Measurements from ENCODE around the gene UTF1. TPM values are rescaled to one million over a fixed set of nuclear protein-coding genes. Genes with fewer than 3 reads are reported as not detected.
A peak's percentile ranks its signal among the peaks of the same experiment; 100 is the strongest.
"Not testable (repeated sequence)": the region's sequence is repeated elsewhere in the genome, so short reads cannot be mapped to it uniquely, and the experiment has no call there.

UTF1 gene
- total and polyA plus RNA-seq, 5 donors, result not detected

- 2% methylated on average over 122 of the region's 122 CpGs for WGBS
- Histone ChIP-seq H3K4me1 (ENCODE audit: control insufficient read depth, insufficient read depth, low read length) (no peaks in the 10 kb centered on the region), H3K4me3 (ENCODE audit: low read length) (no peak overlapping the region), H3K27ac (ENCODE audit: low read length) (no peak overlapping the region), H3K9me3 (ENCODE audit: control insufficient read depth, low read length) (no peaks in the 10 kb centered on the region), H3K27me3 (ENCODE audit: control insufficient read depth, insufficient read depth) (no peaks in the 10 kb centered on the region)
- DNase-seq (peak in 2 of 3 donors; percentile 56 to 73), ATAC-seq (no peak)
- intact Hi-C loops (cut with DNase I), result no loop called here
Measured at GRCh38 chr10:133230387-133231195, 574 bp downstream of the UTF1 start.

- H3K9me3 ChIP-seq (ENCODE audit: control insufficient read depth, low read length), result no peaks in the 10 kb centered on the region
- ATAC-seq (no peak), DNase-seq (peak in 1 of 3 donors; percentile 41)
- intact Hi-C loops (cut with DNase I), result no loop called here
- 21% methylated on average over 44 of the region's 44 CpGs for WGBS
- no peak overlapping the region for H3K27ac ChIP-seq (ENCODE audit: low read length)
- H3K4me1 ChIP-seq (ENCODE audit: control insufficient read depth, insufficient read depth, low read length), result no peaks in the 10 kb centered on the region
- H3K4me3 ChIP-seq (ENCODE audit: low read length), result no peak overlapping the region
- no peaks in the 10 kb centered on the region for H3K27me3 ChIP-seq (ENCODE audit: control insufficient read depth, insufficient read depth)
Measured at GRCh38 chr10:133231244-133231945, 1.4 kb downstream of the UTF1 start.

GRCh38 chr10:133231946-133232574 lies 2.0 kb downstream of the UTF1 start:
- no peaks in the 10 kb centered on the region for H3K27me3 ChIP-seq (ENCODE audit: control insufficient read depth, insufficient read depth)
- no peaks in the 10 kb centered on the region for H3K9me3 ChIP-seq (ENCODE audit: control insufficient read depth, low read length)
- no peak overlapping the region for H3K27ac ChIP-seq (ENCODE audit: low read length)
- no peak overlapping the region for H3K4me3 ChIP-seq (ENCODE audit: low read length)
- no peak for ATAC-seq
- intact Hi-C loops (cut with DNase I), result no loop called here
- no peaks in the 10 kb centered on the region for H3K4me1 ChIP-seq (ENCODE audit: control insufficient read depth, insufficient read depth, low read length)
- DNase-seq, result no peak
- 53% methylated on average over 11 of the region's 11 CpGs for WGBS

- H3K27me3 ChIP-seq (ENCODE audit: control insufficient read depth, insufficient read depth); ATAC-seq; intact Hi-C loops (cut with DNase I); H3K4me3 ChIP-seq (ENCODE audit: low read length); DNase-seq; H3K9me3 ChIP-seq (ENCODE audit: control insufficient read depth, low read length); H3K27ac ChIP-seq (ENCODE audit: low read length); H3K4me1 ChIP-seq (ENCODE audit: control insufficient read depth, insufficient read depth, low read length): not testable (repeated sequence)
- 59% methylated on average over 8 of the region's 10 CpGs for WGBS
Measured at GRCh38 chr10:133234796-133235195, 4.8 kb downstream of the UTF1 start.

- ATAC-seq, result peak; percentile 7 to 20
- Histone ChIP-seq H3K4me1 (ENCODE audit: control insufficient read depth, insufficient read depth, low read length) (no peaks in the 10 kb centered on the region), H3K9me3 (ENCODE audit: control insufficient read depth, low read length) (no peaks in the 10 kb centered on the region), H3K4me3 (ENCODE audit: low read length) (no peak overlapping the region), H3K27ac (ENCODE audit: low read length) (no peak overlapping the region), H3K27me3 (ENCODE audit: control insufficient read depth, insufficient read depth) (no peaks in the 10 kb centered on the region)
- WGBS, result 3% methylated on average over 48 of the region's 48 CpGs
- DNase-seq, result peak in 2 of 3 donors; percentile 65 to 68
- intact Hi-C loops (cut with DNase I), result no loop called here
Measured at GRCh38 chr10:133235265-133235855, 5.3 kb downstream of the UTF1 start.

GRCh38 chr10:133235932-133236331 lies 5.9 kb downstream of the UTF1 start:
- Histone ChIP-seq H3K27me3 (ENCODE audit: control insufficient read depth, insufficient read depth) (no peaks in the 10 kb centered on the region), H3K4me1 (ENCODE audit: control insufficient read depth, insufficient read depth, low read length) (no peaks in the 10 kb centered on the region), H3K4me3 (ENCODE audit: low read length) (no peak overlapping the region), H3K27ac (ENCODE audit: low read length) (no peak overlapping the region), H3K9me3 (ENCODE audit: control insufficient read depth, low read length) (no peaks in the 10 kb centered on the region)
- ATAC-seq (no peak), DNase-seq (peak in 2 of 3 donors; percentile 34 to 55)
- WGBS, result 1% methylated on average over 18 of the region's 18 CpGs
- intact Hi-C loops (cut with DNase I), result no loop called here

- Histone ChIP-seq H3K27ac (ENCODE audit: low read length) (no peak overlapping the region), H3K4me3 (ENCODE audit: low read length) (peak overlapping the region; percentile 8), H3K4me1 (ENCODE audit: control insufficient read depth, insufficient read depth, low read length) (no peaks in the 10 kb centered on the region), H3K9me3 (ENCODE audit: control insufficient read depth, low read length) (no peaks in the 10 kb centered on the region), H3K27me3 (ENCODE audit: control insufficient read depth, insufficient read depth) (no peaks in the 10 kb centered on the region)
- intact Hi-C loops (cut with DNase I), result no loop called here
- ATAC-seq (no peak), DNase-seq (peak in 2 of 3 donors; percentile 58 to 63)
- WGBS, result under 1% methylated on average over 103 of the region's 103 CpGs
Measured at GRCh38 chr10:133236401-133237240, 6.6 kb downstream of the UTF1 start.

GRCh38 chr10:133237241-133237587 lies 7.2 kb downstream of the UTF1 start:
- Histone ChIP-seq H3K4me1 (ENCODE audit: control insufficient read depth, insufficient read depth, low read length) (no peaks in the 10 kb centered on the region), H3K4me3 (ENCODE audit: low read length) (no peak overlapping the region), H3K9me3 (ENCODE audit: control insufficient read depth, low read length) (no peaks in the 10 kb centered on the region), H3K27me3 (ENCODE audit: control insufficient read depth, insufficient read depth) (no peaks in the 10 kb centered on the region), H3K27ac (ENCODE audit: low read length) (no peak overlapping the region)
- ATAC-seq (no peak), DNase-seq (peak in 1 of 3 donors; percentile 15)
- intact Hi-C loops (cut with DNase I), result no loop called here
- 3% methylated on average over 32 of the region's 32 CpGs for WGBS

- no peaks in the 10 kb centered on the region for H3K4me1 ChIP-seq (ENCODE audit: control insufficient read depth, insufficient read depth, low read length)
- H3K27me3 ChIP-seq (ENCODE audit: control insufficient read depth, insufficient read depth), result no peaks in the 10 kb centered on the region
- H3K4me3 ChIP-seq (ENCODE audit: low read length), result peak within 1 kb of the TSS; percentile 8
- ATAC-seq, result no peak
- H3K27ac ChIP-seq (ENCODE audit: low read length), result no peak within 1 kb of the TSS
- DNase-seq, result peak in 2 of 3 donors; percentile 34 to 56
- H3K9me3 ChIP-seq (ENCODE audit: control insufficient read depth, low read length), result no peaks in the 10 kb centered on the region
- intact Hi-C loops (cut with DNase I), result no loop called here
- WGBS, result 10% methylated on average over 60 of the region's 60 CpGs
Measured at GRCh38 chr10:133237588-133238465, 7.8 kb downstream of the UTF1 start, which contains the start of gene VENTX. Gene VENTX (plus strand): TSS chr10:133237855. CDS start chr10:133237915, 60 bp downstream.

Measured in right cardiac atrium (tissue), 5 donors.